Loucy (cell line): ENCODE results near the gene FAT1.

Experiments used
- H2AFZ ChIP-seq: fragments of 200-600 bp; sonication (generic); 2 replicates; pipeline ENCODE4 v1.6.0; 2016; ENCODE audit warnings: antibody characterized with exemption, mild to moderate bottlenecking, low read length, moderate library complexity
- H3F3A ChIP-seq: fragments of 200-600 bp; 2 replicates; pipeline ENCODE4 v1.6.0; 2016; ENCODE audit warnings: antibody characterized with exemption, low read depth, mild to moderate bottlenecking
- H3K27me3 ChIP-seq: fragments of 200-600 bp; sonication (generic); 2 replicates; pipeline ENCODE4 v1.6.1; 2014; ENCODE audit warnings: low read length, mild to moderate bottlenecking; ENCODE audit not compliant: insufficient read depth, poor library complexity, severe bottlenecking
- H3K36me3 ChIP-seq: fragments of 200-600 bp; sonication (generic); 2 replicates; pipeline ENCODE4 v1.6.1; 2016; ENCODE audit warnings: low read length; ENCODE audit not compliant: insufficient read depth
- H3K4me1 ChIP-seq: fragments of 200-600 bp; sonication (generic); 2 replicates; pipeline ENCODE4 v1.5.1; 2014; ENCODE audit warnings: low read length, mild to moderate bottlenecking; ENCODE audit not compliant: insufficient read depth, poor library complexity, severe bottlenecking
- H3K4me2 ChIP-seq: fragments of 200-600 bp; sonication (generic); 2 replicates; pipeline ENCODE4 v1.6.0; 2014; ENCODE audit warnings: antibody characterized with exemption, low read length, low read depth, mild to moderate bottlenecking; ENCODE audit not compliant: poor library complexity, severe bottlenecking
- H3K4me3 ChIP-seq: fragments of 200-600 bp; sonication (generic); 2 replicates; pipeline ENCODE4 v1.5.1; 2014; ENCODE audit warnings: low read length, mild to moderate bottlenecking, mixed read lengths; ENCODE audit not compliant: poor library complexity, severe bottlenecking
- H3K79me2 ChIP-seq: fragments of 200-600 bp; sonication (generic); 2 replicates; pipeline ENCODE4 v1.6.1; 2014; ENCODE audit warnings: low read length; ENCODE audit not compliant: insufficient read depth
- H3K9ac ChIP-seq: fragments of 200-600 bp; sonication (generic); 2 replicates; pipeline ENCODE4 v1.6.0; 2014; ENCODE audit warnings: mild to moderate bottlenecking, low read depth, low read length, moderate library complexity; ENCODE audit not compliant: poor library complexity, severe bottlenecking
- H3K9me2 ChIP-seq: fragments of 200-600 bp; sonication (generic); replicated peaks from 2 replicates; pipeline ENCODE4 v1.6.1; 2016; ENCODE audit warnings: low read depth, low read length, mixed read lengths
- H3K9me3 ChIP-seq: fragments of 200-600 bp; sonication (generic); 2 replicates; pipeline ENCODE4 v1.6.1; 2014; ENCODE audit warnings: mild to moderate bottlenecking, antibody characterized with exemption, low read length, low read depth; ENCODE audit not compliant: insufficient read depth
- H4K20me1 ChIP-seq: fragments of 200-600 bp; sonication (generic); 2 replicates; pipeline ENCODE4 v1.6.0; 2014; ENCODE audit warnings: antibody characterized with exemption, low read length, mild to moderate bottlenecking; ENCODE audit not compliant: insufficient read depth, poor library complexity, severe bottlenecking
- EZH2phosphoT487 ChIP-seq: fragments of 200-600 bp; IDR thresholded peaks from 2 replicates; pipeline ENCODE4 v1.6.1; 2018; ENCODE audit warnings: antibody characterized with exemption, mild to moderate bottlenecking, moderate library complexity, borderline replicate concordance
- TF ChIP-seq, protein P1 (sequence below): fragments of 200-600 bp; sonication (generic); conservative IDR thresholded peaks from 2 replicates; pipeline ENCODE4 v1.5.1; 2014; ENCODE audit warnings: mild to moderate bottlenecking, antibody characterized with exemption, low read length

The FAT1 gene

GRCh38 chr4:186726426-186727168 lies 2.9 kb upstream of the FAT1 start:
- H3K9me2 ChIP-seq: no peaks in the 10 kb centered on the region
- no peaks in the 10 kb centered on the region for H3K4me1 ChIP-seq
- no peaks in the 10 kb centered on the region for H4K20me1 ChIP-seq
- H3K36me3 ChIP-seq: no peaks in the 10 kb centered on the region
- H3K4me2 ChIP-seq: no peak overlapping the region
- H3F3A ChIP-seq: no peaks in the 10 kb centered on the region
- H3K27me3 ChIP-seq: no peaks in the 10 kb centered on the region
- no peak overlapping the region for H2AFZ ChIP-seq
- H3K79me2 ChIP-seq: no peaks in the 10 kb centered on the region
- TF ChIP-seq, protein P1, sequence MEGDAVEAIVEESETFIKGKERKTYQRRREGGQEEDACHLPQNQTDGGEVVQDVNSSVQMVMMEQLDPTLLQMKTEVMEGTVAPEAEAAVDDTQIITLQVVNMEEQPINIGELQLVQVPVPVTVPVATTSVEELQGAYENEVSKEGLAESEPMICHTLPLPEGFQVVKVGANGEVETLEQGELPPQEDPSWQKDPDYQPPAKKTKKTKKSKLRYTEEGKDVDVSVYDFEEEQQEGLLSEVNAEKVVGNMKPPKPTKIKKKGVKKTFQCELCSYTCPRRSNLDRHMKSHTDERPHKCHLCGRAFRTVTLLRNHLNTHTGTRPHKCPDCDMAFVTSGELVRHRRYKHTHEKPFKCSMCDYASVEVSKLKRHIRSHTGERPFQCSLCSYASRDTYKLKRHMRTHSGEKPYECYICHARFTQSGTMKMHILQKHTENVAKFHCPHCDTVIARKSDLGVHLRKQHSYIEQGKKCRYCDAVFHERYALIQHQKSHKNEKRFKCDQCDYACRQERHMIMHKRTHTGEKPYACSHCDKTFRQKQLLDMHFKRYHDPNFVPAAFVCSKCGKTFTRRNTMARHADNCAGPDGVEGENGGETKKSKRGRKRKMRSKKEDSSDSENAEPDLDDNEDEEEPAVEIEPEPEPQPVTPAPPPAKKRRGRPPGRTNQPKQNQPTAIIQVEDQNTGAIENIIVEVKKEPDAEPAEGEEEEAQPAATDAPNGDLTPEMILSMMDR: no peak
- TF ChIP-seq EZH2phosphoT487: no peak
- no peak overlapping the region for H3K9ac ChIP-seq
- H3K4me3 ChIP-seq: no peak overlapping the region
- H3K9me3 ChIP-seq: peaks cover 2% of the 10 kb centered on the region; the same call in 1 of the 2 replicates

DNA sequence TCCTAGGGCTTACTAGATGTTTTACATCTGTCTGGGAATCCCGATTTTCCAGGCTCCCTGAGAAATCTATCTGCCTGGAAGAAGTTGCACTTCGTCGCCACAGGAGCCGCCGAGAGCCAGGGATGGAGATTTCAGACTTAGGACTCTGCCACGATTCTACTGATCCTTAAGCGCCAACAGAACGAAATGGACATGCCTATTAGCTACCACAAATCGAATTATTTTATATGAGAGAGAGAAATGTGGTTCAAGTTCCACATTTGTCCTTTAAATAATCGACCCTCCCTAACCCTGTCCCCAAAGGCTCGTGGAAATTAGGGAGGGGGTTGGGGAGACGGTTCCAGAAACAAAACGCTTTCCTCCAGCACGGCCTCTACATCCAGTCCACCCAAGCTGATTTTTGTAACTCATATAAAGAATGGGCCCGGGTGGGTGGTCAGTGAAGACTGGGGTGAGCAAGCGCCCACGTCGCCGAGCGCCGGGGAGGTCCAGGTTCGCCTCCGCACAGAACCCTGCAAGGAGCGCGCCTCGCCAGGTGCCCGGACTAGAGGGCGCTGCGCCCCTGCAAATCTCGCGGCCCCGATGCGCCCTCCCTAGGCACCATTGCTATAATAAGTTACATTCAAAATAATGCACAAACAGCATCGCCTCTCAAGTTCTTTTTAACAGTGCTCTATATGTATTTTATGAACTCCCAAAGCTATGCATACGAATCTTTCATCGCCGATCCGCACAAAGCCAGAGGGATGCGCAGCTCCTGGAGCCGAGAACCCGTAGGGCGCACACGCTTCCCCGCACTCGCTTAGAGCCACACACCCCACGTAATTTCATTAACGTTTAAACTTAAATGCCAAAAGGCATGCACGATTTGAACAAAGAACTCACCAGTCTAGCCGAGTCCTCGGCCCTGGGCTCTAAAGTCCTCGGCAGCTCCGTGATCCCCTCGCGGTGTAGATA lies 2.1 kb upstream of the FAT1 start:
- Histone ChIP-seq H3K36me3 (no peaks in the 10 kb centered on the region), H3K9me3 (peaks cover 3% of the 10 kb centered on the region; the same call in 1 of the 2 replicates), H2AFZ (no peak overlapping the region), H3K4me3 (no peak overlapping the region), H3K27me3 (no peaks in the 10 kb centered on the region), H3K4me1 (no peaks in the 10 kb centered on the region), H3K9me2 (no peaks in the 10 kb centered on the region), H3K79me2 (no peaks in the 10 kb centered on the region), H3K4me2 (no peak overlapping the region), H4K20me1 (no peaks in the 10 kb centered on the region), H3F3A (no peaks in the 10 kb centered on the region), H3K9ac (no peak overlapping the region)
- TF ChIP-seq, protein P1: no peak
- no peak for TF ChIP-seq EZH2phosphoT487

DNA sequence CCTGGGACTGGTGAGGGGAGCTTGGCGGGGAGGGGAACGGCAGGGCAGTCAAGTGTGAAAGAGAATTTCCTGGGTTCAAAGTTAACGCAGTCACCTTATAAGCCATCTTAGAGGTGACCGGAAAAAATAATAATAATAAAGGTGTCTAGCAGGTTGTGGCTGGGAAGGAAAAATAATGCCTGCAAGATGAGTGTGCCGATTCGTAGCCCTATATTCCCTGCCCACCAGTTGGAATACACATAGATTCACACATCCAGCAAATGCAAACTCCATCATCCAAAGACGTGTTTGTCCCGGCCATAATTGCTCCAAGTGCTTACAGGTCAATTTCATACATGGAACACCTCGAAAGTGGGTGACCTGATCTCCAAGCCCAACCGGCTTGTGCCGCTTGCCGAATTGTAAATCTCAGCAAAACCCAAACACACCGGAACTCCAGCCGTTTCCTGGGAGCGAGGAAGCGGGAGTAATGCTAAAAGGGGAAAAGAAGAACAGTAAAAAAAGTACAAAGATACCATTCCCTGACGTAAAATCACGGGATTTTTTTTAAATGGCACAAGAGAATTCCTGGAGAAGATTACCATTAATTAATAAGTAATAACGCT lies 1.3 kb upstream of the FAT1 start:
- Histone ChIP-seq H3K4me3 (no peak overlapping the region), H2AFZ (no peak overlapping the region), H4K20me1 (no peaks in the 10 kb centered on the region), H3K9ac (no peak overlapping the region), H3K4me1 (no peaks in the 10 kb centered on the region), H3K36me3 (no peaks in the 10 kb centered on the region), H3K79me2 (no peaks in the 10 kb centered on the region), H3K9me3 (peaks cover 7% of the 10 kb centered on the region; the same call in 1 of the 2 replicates), H3K9me2 (no peaks in the 10 kb centered on the region), H3K27me3 (no peaks in the 10 kb centered on the region), H3F3A (no peaks in the 10 kb centered on the region), H3K4me2 (no peak overlapping the region)
- no peak for TF ChIP-seq EZH2phosphoT487
- TF ChIP-seq, protein P1: no peak
